ENCODE measurements around the gene ARL3.

ARL3 gene

DNA sequence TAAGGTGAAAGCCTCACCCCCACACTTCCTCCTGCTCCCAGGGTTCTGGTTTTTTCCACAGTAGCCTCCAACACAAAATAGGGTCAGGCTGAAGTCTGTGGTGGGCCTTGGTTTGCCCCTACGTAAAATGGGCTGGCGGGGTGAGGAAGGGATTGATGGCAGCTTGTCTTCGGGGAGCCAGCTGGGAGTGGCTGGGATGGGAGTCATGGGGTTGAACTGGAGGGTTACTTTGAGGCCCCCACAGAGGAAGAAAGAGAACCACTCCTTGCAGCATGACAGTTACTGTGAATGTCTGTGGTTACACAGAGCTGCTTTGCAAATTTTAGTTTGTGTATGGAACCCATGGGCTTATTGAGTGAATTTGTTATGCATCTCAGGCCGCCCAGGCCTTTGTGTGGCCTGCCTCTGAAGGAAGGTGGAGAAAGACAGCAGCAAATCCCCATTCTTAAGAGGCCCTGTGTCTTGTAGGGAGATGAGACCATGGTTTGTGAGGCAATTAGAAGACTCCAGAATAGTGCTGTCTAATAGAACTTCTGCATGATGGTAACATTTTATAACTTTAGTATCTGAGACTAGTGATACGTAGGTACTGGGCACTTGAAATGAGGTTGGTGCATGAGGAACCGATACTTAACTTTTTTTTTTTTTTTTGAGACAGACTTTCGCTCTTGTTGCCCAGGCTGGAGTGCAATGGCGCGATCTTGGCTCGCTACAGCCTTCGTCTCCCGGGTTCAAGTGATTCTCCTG, 61.9 kb downstream of the ARL3 start:
- Histone ChIP-seq H3K9me3 (no peaks in the 10 kb centered on the region), H3K4me3 (no peak overlapping the region), H3K27me3 (ENCODE audit: low read depth) (no peaks in the 10 kb centered on the region), H3K4me1 (no peaks in the 10 kb centered on the region; the same call in 1 of the 2 replicates), H3K36me3 (replicated peaks) (peaks cover 35% of the 10 kb centered on the region)
- in situ Hi-C loops (cut with MboI; ENCODE audit: low sequenced_read_pairs): no loop called here
- no peak for DNase-seq (ENCODE audit: low spot score in 2 of 2)

DNA sequence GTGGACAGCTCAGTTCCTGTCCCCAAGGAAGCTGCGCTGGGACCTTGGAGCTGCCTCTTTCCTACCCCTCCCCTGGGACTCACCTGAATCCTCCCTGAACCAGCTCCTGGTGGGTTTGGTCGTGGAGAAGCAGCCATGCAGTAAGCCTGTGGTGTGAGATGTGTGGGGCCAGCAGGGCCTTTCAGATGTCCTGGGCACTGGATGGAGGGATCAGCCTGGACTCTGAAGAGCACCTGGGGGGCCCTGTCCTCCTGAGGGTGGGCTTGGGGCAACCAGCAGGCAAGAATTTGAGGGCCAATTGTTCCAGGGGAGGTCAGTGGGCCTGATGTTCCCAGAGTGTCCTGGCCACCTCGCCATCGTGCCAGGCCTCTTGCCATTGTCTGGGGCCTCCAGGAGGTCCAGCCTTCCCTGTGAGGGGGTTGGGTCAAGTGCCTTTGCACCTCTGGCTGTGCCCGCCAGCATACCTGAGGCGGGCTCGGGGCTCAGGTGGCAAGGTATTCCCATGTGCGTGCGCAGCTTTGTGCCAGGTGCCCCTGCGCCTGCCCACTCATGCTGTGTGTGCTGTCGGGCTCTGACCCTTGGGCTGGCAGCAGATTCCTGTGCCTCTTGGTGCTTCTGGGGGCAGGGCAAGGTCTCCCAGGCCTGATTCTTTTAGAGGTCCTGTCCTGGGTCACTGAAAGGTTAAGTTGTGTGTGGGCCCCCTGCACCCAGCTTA, 62.6 kb downstream of the ARL3 start:
- Histone ChIP-seq H3K4me1 (peaks cover 5% of the 10 kb centered on the region), H3K9me3 (no peaks in the 10 kb centered on the region), H3K36me3 (replicated peaks) (peaks cover 38% of the 10 kb centered on the region), H3K27me3 (ENCODE audit: low read depth) (no peaks in the 10 kb centered on the region), H3K4me3 (no peak overlapping the region)
- in situ Hi-C loops (cut with MboI; ENCODE audit: low sequenced_read_pairs): no loop called here
- DNase-seq (ENCODE audit: low spot score in 2 of 2): no peak

DNA sequence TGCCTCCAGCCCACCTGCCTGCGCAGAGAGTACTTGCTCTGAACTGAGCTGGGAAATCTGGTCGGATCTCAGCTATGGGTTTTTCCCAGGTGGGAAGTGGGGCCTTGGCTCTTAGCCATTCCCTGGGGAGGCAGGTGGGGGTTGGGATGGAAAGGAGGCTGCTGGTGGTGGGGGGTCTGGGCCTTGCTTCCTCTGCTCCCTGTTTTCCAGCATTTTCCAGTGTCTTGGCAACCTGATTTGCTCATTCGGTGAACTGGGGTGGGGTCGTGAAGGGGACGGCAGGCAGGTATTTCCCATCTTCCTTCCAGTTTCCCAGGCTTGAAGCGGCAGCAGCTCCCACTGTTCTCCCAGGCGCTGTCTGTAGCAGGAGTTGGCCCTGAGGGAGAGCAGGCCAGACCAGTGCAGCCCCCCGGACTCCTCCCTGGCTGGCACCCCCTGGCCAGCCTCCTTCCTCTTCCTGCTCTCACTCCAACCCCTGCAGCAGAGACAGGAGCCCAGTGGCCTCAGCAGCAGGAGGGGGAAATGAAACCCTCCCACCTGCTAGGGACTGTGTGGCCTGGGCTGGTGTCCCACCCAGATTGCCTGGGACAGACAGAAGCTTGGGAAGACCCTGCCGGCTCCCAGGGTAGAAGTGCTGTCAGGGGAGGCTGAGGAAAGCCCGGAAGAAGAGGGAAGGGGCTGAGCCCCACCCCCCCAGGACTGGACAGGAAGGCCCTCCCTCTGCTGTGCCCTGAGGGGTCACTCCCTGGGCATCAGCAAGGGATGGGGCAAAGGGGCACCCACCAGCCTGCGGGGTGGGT, 63.3 kb downstream of the ARL3 start:
- Histone ChIP-seq H3K9me3 (no peaks in the 10 kb centered on the region), H3K4me1 (peaks cover 5% of the 10 kb centered on the region), H3K36me3 (replicated peaks) (peaks cover 31% of the 10 kb centered on the region), H3K4me3 (no peak overlapping the region), H3K27me3 (ENCODE audit: low read depth) (no peaks in the 10 kb centered on the region)
- no peak for DNase-seq (ENCODE audit: low spot score in 2 of 2)
- in situ Hi-C loops (cut with MboI; ENCODE audit: low sequenced_read_pairs): no loop called here

DNA sequence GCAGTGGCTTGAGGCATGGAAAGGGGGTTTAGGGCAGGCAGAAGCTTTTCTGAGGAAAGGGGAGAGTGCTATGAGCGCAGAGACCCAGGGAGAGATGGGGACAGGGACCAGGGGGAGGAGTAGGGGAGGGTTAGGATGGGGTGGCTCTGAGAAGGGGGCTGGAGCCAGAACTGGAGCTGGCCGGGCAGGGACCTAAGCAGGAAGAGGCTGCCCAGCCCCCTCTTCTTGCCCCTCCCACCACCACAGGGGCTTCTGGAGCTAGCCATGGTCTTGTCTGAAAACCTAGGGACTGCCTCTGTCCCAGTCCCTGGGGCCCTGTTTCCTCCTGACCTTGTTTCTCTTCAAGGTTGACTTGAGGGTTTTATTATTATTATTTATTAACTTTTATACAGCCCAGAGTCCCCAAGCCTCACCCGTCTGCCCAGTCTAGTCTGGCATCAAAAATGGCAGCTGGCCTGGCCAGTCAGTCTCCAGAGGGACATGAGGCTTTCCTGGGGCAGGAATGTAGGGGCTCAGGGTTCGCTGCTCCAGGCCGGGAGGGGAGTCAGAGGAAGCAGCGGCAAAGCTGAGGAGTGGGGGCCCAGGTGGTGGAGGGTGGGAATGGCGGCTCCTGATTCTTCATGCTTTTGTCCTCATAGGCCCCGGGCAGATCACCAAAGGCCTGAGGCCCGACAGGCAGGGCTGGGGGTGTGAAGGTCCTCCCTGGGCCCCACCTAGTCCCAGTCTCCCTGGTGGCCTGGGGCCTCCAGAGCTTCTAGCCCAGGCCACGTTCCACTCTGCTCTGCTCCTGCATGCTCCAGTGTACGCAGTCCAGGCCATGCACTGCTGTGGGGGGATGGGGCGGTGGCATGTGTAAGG, 64.2 kb downstream of the ARL3 start:
- Histone ChIP-seq H3K36me3 (replicated peaks) (peaks cover 23% of the 10 kb centered on the region), H3K4me3 (no peak overlapping the region)
- in situ Hi-C loops (cut with MboI; ENCODE audit: low sequenced_read_pairs): no loop called here

DNA sequence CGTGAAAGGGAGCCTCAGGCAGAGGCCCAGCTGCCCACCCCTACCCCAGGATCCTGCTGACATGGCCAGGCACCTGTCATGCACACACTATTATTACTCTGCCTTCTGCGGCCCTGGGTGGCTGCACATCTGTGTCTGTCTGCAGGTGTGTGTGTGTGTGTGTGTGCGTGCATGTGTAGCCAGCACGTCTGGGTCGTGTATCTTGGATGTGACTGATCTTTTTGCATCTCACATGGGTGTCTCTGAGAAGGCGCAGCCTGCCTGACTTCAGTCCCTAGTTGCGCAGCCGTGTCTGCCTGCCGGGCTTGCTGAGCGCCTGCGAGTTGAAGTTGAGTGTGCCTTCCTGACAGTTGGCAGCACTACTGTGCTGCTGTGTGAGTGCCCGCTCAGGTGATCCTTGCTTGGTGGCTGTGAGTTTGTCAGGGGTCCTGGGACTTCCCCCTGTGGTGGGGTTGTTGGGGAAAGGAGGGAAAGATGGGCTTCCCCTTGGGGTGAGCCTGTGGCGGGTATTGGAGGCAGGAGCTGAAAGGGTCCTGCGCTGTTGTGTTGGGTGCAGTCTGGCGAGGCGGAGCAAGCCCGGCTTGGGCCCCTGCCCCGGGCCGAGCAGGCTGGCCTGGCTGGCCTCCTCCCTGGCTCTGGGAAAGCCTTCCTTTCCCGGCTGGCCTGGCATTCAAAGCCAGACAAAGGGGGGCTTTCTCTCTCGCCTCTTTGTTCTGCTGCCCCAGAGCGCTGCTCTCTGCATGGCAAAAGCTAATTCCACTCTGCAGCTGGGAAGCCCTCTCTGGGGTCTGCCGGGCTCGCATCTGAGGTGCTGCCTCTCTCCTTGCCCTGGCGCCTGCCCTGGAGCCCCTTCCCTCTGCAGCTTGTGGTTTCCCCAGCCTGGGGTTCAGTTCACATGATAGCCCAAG, 65.1 kb downstream of the ARL3 start:
- Histone ChIP-seq H3K9me3 (no peaks in the 10 kb centered on the region), H3K27me3 (ENCODE audit: low read depth) (no peaks in the 10 kb centered on the region), H3K36me3 (replicated peaks) (peaks cover 17% of the 10 kb centered on the region), H3K4me1 (peaks cover 5% of the 10 kb centered on the region), H3K4me3 (no peak overlapping the region)
- no peak for DNase-seq (ENCODE audit: low spot score in 2 of 2)
- in situ Hi-C loops (cut with MboI; ENCODE audit: low sequenced_read_pairs): no loop called here

More for the DNA sequence above, 64.2 kb downstream of the ARL3 start:
- no peaks in the 10 kb centered on the region for H3K27me3 ChIP-seq (ENCODE audit: low read depth)
- no peak for DNase-seq (ENCODE audit: low spot score in 2 of 2)
- no peaks in the 10 kb centered on the region for H3K9me3 ChIP-seq
- H3K4me1 ChIP-seq: peaks cover 5% of the 10 kb centered on the region

DNA sequence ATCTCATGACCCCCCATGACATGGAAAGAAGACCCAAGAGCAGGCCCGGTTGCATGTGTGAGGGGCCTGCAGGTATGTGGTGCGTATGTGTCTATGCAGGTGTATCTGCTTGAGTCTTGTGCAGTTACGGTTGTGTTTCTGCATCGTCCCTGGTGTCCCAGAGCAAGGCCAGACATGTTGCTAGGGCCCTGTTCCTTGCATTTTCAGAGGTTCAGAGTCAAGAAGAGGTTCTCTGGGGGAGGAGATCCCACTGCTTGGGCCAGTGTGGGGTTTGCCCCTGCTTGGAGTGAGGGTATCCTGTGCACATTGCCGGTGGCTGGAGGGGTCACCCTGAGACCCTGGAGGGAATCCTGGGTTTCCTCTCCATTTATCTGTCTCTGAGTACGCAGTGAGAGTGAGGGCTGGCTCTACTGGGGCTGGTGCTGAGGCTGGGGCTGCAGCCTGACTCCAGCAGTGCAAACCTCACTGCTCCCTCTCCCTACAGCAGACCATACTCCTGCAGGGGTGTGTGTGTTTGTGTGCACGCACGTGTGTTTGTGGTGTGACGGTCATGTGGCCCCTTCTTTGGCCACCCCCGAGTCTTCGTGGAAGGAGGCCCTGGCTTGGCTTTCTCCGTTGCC, 65.8 kb downstream of the ARL3 start:
- H3K4me1 ChIP-seq: peaks cover 5% of the 10 kb centered on the region
- H3K27me3 ChIP-seq (ENCODE audit: low read depth): no peaks in the 10 kb centered on the region
- H3K9me3 ChIP-seq: no peaks in the 10 kb centered on the region
- H3K4me3 ChIP-seq: no peak overlapping the region
- H3K36me3 ChIP-seq (replicated peaks): peaks cover 17% of the 10 kb centered on the region
- in situ Hi-C loops (cut with MboI; ENCODE audit: low sequenced_read_pairs): no loop called here
- DNase-seq (ENCODE audit: low spot score in 2 of 2): no peak

DNA sequence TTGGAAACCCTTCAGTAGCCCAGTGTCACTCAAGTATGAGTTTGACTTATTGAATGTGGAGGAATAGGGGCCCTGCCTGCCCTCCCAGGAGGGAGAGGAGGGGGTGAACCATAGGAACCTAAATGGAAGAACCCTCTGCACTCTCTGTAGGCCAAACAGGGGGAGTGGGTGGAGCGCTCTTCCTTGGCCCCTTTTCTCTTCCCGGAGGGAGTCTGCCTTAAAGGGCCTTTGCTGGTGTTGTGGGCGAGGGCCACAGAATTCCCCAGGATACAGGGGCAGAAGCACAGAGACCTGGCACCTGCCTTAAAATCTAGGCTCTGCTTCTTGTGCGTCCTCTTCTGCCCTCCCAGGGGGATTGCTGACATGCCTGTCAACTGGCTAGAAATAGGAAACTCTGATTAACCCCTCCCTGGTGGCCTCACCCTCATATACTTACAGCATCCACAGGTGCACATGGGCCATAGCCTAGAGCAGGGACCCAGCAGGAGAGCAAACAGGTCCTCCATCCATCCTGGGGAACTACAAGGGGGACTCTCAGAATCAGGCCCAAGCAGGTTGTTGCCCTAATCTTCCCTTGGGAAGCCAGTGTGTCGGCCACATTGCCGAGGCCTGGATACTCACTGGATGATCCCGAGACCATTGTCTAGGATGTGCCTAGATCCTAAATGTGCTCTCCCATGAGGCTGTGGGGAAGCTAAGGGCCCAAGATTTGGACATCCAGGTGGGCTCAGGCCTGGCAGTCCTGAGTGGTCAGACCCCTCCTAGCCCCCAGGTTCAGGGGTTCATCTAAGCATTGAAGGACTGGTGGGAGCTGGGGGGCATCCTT, 66.5 kb downstream of the ARL3 start:
- no peak overlapping the region for H3K4me3 ChIP-seq
- peaks cover 5% of the 10 kb centered on the region for H3K4me1 ChIP-seq
- H3K36me3 ChIP-seq (replicated peaks): peaks cover 12% of the 10 kb centered on the region
- no peaks in the 10 kb centered on the region for H3K9me3 ChIP-seq
- H3K27me3 ChIP-seq (ENCODE audit: low read depth): no peaks in the 10 kb centered on the region
- in situ Hi-C loops (cut with MboI; ENCODE audit: low sequenced_read_pairs): no loop called here
- DNase-seq (ENCODE audit: low spot score in 2 of 2): no peak

DNA sequence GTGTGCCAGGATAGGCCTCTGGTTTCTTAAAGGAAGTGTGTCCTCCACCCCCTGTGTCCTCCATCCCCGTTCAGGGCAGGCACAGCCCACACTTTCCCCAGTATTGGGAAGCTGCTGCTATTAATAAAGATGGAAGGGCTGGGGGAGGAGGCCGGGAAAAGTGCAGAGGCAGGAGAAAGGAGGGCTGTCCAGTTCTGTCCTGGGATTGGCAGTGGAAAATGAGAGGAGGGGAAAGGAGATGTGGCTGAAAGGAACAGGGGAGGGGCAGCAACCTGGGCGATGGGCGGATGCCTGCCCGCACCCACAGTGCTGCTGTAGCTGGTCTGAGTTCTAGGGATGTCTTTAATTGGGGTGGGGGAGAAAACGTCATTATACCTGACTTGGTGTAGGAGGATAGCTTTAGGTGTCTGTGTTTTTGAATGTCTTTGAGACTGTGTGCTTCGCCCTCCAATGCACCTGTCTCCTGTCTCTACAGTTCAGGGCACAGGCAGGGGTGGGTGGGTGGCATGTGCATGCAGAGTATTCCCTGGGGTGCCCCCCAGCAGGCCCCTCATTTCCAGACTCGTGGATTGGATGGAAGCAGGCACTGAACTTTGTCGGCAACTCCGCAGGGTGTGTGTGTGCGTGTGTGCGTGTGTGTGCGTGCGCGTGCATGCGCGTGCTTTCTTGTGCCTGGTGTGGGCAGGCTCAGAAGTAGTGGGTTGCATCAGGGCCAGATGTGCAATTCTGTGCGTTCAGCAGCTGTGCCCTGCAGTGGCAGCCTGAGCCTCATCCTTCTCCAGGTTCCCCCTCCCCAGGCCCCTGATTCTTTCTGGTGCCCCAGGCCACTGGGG, 67.4 kb downstream of the ARL3 start:
- in situ Hi-C loops (cut with MboI; ENCODE audit: low sequenced_read_pairs): no loop called here
- H3K4me1 ChIP-seq: peaks cover 5% of the 10 kb centered on the region
- peak overlapping the region; percentile 62 for H3K4me3 ChIP-seq
- H3K27me3 ChIP-seq (ENCODE audit: low read depth): no peaks in the 10 kb centered on the region
- H3K36me3 ChIP-seq (replicated peaks): peaks cover 12% of the 10 kb centered on the region
- peak; percentile 44 to 74 for DNase-seq (ENCODE audit: low spot score in 2 of 2)
- no peaks in the 10 kb centered on the region for H3K9me3 ChIP-seq

DNA sequence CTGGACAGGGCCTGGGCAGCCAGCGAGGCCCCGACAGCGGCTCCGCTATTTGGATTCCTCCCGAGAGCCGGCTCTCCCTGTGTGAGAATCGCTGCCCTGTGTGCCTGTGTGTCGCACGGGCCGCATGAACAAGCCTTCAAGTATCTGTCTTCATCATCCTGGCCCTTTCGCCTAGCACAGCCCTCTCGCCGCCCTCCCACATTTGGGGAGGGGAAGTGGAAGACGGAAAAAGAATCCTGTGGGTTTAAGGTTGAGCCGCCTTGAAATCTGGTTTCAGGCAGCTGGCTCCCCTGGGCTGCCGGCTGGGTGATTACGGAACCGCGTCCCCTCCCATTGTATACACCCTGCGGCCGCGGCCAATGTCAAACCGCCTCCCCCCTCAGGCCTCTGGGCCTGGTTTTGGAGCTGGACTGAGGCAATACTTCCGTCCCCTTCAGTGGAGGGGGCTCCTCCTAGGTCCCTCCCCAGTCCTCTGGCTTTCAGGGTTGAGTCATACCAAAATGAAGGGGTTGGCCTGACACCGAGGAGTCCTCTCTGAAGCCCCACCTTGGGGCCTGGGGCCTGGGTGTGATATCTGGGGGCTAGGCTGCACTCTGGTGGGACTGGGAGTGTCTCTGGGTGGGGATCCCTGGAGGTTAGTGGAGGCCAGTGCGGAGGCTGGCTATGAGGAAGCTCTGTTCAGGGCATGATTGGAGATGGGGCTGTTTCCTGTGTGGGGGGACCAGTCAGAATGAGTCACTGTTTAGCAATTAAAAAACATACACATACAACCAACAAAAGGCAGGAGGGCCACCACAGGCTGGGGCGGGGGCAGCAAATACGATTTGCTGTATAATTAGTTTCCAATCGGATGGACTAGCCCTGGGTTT, 68.2 kb downstream of the ARL3 start:
- Histone ChIP-seq H3K4me3 (peak overlapping the region; percentile 62), H3K27me3 (ENCODE audit: low read depth) (no peaks in the 10 kb centered on the region), H3K4me1 (peaks cover 10% of the 10 kb centered on the region), H3K9me3 (no peaks in the 10 kb centered on the region), H3K36me3 (replicated peaks) (peaks cover 7% of the 10 kb centered on the region)
- in situ Hi-C loops (cut with MboI; ENCODE audit: low sequenced_read_pairs): no loop called here
- DNase-seq (ENCODE audit: low spot score in 2 of 2): peak; percentile 42 to 73

DNA sequence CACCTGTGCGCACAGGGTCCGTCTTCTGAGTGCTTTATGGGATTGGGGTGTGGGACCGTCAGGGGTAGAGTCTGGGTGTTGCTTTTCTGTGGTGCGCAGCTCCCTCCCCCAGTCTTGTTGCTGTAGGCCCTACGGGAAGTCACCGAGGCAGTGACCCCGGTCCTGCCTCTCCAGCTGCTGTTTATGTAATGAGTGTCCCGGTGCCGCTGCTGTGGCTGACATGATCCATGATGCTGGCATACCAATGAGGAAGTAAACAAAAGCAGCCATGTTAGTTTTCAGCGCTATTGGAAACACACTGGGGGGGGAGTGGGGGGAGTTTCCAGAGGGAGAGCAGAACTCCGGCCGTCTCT, 68.8 kb downstream of the ARL3 start:
- peaks cover 10% of the 10 kb centered on the region for H3K4me1 ChIP-seq
- in situ Hi-C loops (cut with MboI; ENCODE audit: low sequenced_read_pairs): no loop called here
- peak overlapping the region; percentile 62 for H3K4me3 ChIP-seq
- DNase-seq (ENCODE audit: low spot score in 2 of 2): peak; percentile 30 to 61
- H3K27me3 ChIP-seq (ENCODE audit: low read depth): no peaks in the 10 kb centered on the region
- peaks cover 7% of the 10 kb centered on the region for H3K36me3 ChIP-seq (replicated peaks)
- H3K9me3 ChIP-seq: no peaks in the 10 kb centered on the region
